Retinal pigment epithelial cell (primary cell): ENCODE data around the gene TSPAN11.

Source experiments
- DNase-seq: peaks from one replicate; pipeline ENCODE4 v3.0.0-alpha.2; 2010; ENCODE audit warnings: low read depth
- H3K4me3 ChIP-seq: 2 replicates; pipeline ENCODE4 v1.5.1; 2011; ENCODE audit warnings: mild to moderate bottlenecking, low read length, control low read depth, moderate library complexity
- TF ChIP-seq, protein P1 (sequence below): conservative IDR thresholded peaks from 2 replicates; pipeline ENCODE4 v1.5.1; 2011; ENCODE audit warnings: low read depth, low read length, control low read depth, inconsistent platforms

TSPAN11 gene

DNA sequence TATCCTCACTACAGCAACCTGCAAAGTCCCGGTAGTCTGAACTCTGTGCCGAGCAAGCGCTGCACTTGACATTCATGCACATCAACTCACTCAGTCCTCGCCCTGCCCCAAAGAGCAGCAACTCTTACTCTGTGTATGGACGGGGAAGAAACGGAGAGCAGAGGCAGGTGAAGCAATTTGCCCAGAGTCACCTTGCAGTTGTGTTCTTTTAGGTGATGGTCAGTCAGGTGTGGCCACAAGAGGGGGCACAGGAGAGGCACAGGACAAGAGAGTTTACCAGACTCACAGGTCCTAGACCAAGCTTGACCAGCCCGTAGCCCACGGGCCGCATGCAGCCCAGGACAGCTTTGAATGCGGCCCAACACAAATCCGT, 39.1 kb downstream of the TSPAN11 start:
- H3K4me3 ChIP-seq = no peak overlapping the region
- no peak for DNase-seq
- TF ChIP-seq, protein P1, sequence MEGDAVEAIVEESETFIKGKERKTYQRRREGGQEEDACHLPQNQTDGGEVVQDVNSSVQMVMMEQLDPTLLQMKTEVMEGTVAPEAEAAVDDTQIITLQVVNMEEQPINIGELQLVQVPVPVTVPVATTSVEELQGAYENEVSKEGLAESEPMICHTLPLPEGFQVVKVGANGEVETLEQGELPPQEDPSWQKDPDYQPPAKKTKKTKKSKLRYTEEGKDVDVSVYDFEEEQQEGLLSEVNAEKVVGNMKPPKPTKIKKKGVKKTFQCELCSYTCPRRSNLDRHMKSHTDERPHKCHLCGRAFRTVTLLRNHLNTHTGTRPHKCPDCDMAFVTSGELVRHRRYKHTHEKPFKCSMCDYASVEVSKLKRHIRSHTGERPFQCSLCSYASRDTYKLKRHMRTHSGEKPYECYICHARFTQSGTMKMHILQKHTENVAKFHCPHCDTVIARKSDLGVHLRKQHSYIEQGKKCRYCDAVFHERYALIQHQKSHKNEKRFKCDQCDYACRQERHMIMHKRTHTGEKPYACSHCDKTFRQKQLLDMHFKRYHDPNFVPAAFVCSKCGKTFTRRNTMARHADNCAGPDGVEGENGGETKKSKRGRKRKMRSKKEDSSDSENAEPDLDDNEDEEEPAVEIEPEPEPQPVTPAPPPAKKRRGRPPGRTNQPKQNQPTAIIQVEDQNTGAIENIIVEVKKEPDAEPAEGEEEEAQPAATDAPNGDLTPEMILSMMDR = peak; percentile 52

DNA sequence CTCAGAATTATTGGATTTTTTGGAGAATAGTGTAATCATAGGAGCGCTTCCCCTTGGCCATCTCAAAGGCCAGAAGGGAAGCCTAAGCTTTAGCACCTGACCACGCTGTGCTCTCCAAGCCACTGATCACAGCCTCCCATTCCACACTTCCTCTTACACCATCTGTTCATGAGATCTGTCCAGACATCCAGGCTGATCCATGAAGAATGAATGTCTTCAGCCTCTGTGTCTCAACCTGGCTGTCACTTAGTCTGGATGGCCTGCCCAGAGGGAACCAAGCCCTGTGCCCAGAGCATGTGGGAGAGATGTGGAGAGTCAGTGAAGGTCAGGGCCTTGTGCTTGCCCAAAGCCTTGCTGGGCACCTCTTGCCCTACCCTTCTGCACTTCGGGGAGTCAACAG, 40.5 kb downstream of the TSPAN11 start:
- TF ChIP-seq, protein P1 = no peak
- H3K4me3 ChIP-seq = no peak overlapping the region
- DNase-seq = no peak

DNA sequence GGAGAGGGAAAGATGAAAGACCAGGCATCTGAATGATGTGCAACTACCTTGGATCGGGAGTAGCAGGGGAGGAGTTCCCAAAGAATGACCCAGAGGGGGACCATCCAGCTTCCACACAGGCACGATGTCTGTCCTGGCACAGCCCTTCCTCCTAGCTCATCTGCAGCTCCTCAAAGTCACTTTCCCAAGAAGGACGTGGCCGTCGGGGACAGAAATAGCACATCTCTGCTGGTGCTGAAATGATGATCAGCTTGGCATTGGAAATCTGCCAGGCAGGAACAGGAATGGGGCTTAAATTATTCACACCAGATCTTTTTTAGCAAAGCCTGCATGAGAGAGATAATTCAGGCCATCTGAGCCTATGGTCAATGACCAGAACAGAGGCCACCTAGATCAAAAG, 41.7 kb downstream of the TSPAN11 start:
- TF ChIP-seq, protein P1 = no peak
- DNase-seq = no peak
- H3K4me3 ChIP-seq = no peak overlapping the region

DNA sequence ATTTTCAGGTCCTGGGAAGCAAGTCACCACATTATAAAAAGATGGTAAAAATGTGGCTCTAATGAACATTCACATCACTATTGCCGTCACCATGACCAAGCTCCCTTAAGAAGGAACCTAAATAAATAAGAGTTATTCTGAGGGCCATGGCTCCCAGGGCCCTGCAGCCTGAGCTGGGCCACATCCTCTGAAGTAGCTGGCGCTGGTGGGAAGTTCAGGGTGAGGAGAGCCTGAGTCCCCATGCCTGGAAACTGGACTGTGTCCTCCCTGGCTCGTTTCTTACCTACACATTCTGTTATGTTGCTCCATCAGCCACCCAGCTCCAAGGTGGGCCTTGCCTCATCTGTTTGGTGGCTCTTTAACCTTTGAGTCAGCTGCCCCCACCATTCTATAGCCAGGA, 42.5 kb downstream of the TSPAN11 start:
- H3K4me3 ChIP-seq = no peak overlapping the region
- TF ChIP-seq, protein P1 = no peak

DNA sequence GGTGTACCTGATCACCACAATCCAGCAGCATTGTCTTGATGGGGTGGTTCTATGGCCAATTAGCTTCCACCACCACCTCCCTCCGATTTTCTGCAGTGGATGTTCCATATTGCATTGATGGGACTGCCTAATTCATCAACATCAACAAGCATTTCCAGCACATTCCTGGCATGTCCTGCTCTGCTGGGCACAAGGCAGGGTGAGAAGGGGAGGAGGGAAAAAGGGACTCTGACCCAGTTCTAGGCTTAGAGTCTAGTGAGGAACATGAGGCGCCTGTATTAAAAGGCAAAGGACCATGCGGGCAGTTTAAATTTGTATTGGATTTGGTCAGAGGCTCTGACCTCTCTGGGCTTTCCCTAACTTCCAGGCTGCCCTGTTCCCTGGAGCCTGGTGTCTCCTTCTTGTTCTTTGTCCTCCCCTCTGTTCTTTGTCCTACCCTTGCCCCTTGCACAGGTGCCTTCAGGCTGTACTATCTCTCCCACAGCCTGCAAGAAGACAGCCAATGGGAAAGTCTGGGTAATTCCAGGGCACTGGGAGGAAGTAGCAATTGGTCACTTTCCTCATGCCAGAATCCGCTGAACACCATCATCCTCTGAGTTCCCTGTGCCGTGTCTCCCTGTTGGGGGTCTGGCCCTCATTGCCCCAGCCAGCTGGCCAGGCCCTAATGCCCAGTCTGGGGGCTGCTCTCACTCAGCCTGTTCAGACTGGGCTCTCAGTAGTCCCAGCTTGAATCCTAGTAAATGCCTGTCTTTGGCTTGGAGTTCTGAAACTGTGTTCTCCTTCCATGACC, 43.3 kb downstream of the TSPAN11 start:
- H3K4me3 ChIP-seq = no peak overlapping the region
- no peak for DNase-seq
- TF ChIP-seq, protein P1 = no peak

More for the DNA sequence above, 42.5 kb downstream of the TSPAN11 start:
- no peak for DNase-seq

DNA sequence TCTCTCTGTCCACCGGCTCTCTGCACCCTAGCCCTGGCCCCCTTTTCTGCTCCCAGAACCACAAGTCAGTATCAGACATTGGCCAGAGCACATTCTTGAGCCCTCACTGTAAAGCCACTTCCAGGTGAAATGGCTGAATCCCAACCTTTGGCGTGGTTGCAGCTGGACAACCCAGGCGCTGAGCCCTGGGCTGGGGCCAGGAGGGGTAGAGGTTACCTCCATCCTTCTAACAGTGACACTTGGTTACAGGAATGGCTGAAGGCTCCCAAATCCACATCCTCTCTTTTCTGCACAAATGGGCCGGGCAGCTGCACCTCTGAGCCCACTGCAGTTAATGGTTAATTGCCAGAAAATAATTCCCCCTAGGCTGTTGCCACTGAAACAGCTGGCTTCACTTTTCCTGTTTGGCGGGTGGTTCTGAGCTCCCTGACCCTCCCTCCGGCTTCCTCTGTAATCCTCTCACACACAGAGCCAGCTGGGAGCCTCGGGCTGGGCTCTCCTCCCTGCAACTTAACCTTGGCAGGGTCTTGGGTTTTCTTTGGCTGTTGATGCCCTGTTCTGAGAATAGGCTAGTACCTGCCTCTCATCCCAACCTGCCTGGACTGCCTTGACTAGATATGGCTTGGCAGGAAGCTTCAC, 44.1 kb downstream of the TSPAN11 start:
- DNase-seq = no peak
- no peak overlapping the region for H3K4me3 ChIP-seq
- TF ChIP-seq, protein P1 = no peak

DNA sequence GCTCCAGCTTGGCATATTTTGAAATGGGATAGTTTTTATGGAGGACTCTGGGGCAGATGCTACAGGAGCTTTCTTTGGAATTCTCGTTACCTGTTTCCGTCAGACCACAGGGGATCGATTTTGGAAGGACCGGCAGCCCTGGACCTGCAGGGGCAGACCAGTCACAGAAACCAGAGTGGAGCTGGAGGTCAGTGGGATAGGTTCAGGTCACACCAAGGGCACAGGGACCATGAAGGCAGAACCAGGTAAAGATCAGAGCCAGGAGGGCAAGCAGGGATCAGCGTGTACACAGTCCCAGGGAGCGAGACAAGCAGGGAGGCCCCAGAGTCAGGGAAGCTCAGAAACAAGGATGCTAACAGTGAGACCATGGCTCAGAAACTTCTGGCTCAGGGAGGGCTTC, 45.5 kb downstream of the TSPAN11 start:
- no peak overlapping the region for H3K4me3 ChIP-seq
- TF ChIP-seq, protein P1 = no peak
- DNase-seq = no peak
